GM21367 (cell line): ENCODE results near the gene FER.
"Not testable (repeated sequence)": the region's sequence is repeated elsewhere in the genome, so short reads cannot be mapped to it uniquely, and the experiment has no call there.

Experiments
- ATAC-seq: cut with Tn5 transposase; IDR thresholded peaks from one replicate; pipeline ENCODE4 v1.9.1; 2021; ENCODE audit not compliant: unreplicated experiment

FER gene

DNA sequence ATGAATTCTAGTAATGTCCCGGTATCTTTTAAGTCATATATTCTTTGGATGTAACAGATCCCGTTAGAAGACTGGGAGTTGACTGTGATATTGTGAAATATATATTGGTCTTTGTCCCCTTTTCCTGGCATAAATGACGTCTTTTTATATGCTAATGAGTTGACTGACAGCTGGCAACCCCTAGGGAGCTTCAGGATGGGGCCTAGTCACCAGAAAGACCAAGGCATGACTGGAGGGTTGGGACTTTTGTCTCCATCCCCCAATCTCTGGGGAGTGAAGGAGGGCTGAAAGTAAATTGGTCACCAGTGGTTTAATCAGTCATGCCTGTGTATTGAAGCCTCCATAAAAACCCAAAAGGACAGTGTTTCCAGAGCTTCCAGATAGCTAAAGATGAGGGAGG is 420.5 kb downstream of the FER start:
- no peak for ATAC-seq

DNA sequence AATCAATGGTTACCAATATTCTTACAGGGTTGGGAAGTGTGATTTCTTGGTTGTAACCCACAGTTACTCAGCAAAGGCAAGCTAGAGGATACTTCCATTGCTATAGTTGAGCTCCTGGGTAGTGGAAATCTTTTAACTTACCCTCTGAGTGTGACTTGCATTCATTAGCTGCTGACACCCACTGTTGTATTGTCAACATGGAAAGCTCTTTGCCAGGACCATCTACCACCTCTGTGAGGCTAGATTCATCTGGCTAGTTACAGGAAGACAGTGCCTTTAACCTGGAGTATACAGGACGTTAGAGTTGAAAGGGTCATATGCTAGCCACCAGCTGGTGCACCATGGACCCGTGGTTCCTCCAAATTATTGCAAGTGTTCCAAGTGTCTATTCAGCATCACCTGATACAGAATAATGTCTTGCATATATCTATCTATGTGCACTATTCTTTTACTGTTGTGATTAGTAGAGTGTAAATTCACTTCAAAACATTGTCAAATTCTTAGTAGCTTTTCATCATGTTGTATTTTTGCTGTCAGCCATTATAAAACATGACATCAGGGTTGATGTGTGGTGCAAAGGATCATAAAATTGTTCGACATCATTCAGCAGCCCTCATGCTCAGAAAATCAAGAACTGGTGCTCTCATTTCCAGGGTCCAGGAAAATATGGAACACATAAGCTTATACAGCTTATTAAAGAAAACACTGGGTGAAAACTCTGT is 423.1 kb downstream of the FER start:
- ATAC-seq = no peak

DNA sequence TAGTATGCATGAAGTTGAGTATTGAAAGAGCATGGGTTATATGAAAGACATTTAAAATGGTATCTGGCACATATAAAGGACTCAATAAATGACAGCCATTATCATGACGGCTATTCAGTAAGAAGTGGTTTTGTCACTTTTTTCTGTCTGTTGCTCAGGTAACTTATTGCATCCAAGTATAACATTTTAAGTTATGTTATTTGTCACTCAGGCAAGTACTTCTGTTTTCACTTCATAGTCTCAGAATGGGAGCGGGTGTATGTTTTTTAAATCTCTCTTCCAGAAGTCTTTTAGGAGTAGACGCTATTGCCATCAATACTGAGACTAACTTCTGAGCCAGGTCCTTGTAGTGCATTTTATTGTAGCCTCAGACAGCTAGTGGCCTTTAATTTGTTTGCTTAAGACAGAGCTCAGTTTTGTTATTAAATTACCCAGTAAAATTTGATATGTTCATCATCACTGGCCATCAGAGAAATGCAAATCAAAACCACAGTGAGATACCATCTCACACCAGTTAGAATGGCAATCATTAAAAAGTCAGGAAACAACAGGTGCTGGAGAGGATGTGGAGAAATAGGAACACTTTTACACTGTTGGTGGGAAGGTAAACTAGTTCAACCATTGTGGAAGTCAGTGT is 423.9 kb downstream of the FER start:
- not testable (repeated sequence) for ATAC-seq

DNA sequence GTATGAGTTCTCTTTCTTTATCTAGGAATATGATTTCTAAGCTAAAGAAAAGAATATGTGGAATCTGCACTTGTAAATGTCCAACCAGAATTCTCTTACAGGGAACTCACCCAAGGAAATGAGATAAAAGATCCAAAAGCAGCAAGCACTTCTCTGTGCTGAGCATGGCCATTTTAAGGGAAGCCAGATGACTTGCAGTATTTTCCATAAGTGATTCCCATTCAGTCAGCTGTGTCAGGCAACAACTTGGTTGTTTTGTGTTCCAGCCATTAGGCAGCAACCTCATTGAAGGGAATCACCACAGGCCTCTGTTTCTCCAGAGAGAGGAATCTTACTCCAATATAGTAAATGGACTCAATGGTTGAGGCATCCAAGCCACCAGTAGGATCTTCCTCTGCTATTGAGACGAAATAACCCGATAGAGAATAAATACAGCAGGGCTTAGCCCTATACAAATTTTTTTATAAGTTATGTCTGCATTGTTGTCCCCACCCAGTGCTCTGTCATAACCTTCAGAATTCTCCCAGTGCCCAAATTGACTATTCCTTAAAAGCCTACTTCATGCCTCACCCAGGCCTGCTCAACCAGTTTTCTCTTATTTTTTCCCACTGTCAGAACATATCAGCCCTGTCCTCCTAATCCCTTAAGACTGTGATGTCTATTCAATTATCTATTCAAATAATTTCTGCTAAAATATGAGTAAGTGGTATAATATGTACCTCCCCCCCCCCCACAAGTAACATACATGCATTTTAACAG is 425.5 kb downstream of the FER start:
- no peak for ATAC-seq

DNA sequence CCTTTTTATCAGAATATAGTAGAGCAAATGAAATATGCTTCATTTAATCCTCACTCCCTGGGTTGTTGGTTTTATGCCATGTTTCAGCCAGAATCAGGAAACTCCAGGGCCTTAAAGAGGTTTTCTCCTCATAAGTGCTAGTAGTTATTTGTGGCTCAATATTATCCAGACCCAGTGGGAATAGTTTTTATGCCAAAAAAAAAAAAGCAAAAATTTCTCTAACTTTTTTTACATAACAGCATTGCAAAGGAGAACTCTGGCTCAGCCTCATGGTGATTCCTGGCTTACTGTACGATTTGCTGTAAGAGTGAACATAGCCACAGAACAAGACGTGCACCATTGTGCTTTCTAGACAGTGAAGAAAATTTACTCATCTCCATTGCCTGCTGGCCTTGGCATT is 429.5 kb downstream of the FER start:
- no peak for ATAC-seq

DNA sequence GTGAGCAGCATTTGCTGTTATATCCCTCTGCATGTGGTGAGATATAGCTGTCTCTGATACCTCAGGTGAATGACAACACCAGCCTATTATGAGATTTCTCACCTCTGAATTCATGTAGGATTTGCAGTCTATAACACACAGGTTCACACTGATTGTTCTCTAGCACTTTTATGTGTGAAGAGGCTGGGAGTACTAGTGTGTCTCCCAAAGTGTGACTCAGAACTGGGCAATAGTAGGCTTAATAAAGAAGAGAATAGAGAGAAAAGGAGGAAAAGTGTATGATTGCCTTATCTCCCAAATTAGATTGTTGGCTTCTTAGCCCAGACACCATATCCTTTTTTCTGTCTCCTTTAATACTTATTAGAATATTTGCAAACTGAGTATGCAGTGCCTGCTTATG is 430.1 kb downstream of the FER start:
- ATAC-seq = no peak

DNA sequence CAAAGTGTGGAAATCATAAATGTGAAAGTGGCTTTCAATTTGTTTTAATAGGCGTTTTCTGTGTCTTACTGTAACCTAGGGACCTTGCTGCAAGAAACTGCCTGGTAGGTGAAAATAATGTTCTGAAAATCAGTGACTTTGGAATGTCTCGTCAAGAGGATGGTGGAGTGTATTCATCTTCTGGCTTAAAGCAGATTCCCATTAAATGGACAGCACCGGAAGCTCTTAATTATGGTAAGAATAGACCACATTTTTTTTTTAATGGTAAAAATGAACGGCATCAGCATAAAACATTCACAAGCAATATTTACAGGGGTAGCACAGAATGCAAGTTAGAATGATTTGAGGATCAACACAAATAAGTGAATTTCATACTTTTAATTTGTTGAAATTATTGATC is 433.0 kb downstream of the FER start:
- ATAC-seq = no peak

DNA sequence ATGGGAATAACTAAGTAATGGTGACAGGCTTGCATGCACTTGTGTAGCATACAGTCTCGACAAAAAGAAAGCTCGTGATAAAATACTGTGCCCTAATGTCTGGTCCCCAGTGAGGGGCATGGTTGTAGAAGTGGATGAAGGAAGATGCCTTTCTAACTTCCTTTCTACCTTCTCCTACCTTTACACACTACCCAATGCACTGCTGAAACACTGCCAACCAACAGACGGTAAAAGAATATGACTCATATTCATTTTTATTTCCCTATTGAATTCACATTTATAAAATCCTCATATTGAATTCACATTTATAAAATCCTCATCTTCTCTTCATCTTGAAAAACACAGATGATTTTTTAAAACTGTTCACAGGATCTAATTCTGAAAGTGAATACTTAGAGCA is 439.1 kb downstream of the FER start:
- no peak for ATAC-seq

DNA sequence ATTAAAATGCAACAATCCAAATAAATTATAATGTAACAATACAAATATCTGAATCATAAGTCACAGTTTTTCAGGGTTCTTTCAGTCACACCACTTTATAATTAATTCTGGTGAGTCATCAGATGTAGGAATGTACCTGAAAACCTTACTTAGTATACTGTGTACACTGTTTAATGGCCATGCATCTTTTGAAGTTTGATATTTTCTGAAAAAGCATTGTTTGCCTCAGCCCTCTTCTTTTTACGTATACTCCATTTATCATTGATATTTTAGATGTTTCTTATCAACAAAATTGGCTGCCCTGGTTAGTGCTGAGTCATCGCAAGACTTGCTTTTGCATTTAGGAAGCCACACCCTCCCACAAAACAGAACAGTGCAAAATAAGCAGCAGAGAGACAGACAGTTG is 443.5 kb downstream of the FER start:
- no peak for ATAC-seq

DNA sequence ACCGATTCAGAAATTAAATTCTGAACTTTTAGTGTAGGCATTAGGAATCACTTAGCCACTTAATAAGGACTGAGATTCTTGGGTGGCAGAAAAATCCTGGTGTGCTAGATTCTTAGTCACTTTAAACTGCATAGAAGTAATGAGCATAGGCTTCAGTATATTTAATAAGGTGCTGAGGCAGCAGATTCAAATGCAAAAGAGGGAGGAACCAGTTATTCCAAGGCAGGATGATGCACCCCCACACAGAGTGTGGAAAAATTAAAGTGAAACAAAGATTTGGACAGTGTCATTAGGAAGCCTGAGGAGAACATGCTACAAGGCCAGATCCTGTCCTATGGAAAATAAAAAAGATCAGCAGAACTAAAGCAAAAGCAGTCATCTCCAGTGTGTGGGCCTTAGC is 444.3 kb downstream of the FER start:
- no peak for ATAC-seq

DNA sequence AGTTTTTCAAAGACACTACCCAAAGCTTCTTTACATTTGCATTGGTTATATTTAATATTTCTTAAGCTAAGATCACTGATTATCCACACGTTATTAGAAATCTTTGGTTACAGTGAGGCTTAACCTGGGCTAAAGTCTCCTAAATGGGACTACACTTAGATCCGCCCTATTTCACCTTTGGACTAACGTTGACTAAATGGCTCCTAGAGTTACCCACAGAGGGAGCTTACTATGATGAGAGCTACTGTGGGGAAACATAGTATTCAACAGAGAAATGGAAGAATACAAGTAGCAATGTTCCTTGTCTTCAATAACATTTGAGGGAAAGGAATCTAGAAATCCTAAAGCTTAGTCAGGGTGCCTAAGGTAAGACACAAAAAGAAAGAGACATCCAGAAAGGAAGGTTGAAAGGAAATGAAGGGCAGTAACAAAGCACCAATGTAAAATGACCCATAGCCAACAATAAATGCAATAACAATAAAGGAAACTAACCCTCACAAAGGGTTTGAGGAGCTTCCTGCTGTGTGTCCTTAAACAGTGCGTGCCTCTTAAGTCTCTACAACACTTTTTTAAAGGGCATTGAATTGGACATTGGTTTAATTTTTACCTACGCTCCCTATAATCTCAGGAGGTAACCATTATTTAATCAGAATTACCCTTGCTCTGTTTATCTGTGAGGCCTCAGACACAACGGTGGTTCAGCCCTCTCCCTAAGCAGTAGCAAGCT is 445.0 kb downstream of the FER start:
- no peak for ATAC-seq

DNA sequence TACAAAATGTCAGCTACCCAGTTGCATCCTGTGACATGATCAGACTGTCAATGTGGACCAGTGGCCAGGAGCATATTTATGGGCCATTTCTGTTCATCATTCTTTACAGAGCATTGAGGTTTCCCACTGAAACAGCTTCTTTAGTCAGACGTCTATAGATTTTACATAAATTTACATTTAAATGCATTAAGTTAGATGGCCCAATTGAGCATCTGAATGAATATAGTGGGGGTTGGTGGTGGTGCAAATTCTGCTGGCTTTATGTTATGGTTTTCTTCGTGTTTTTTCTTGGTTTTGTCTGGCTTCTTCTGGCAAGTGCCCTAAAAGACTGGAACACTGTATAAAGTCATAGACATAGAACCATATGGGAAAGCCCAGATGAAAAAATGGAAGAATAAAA is 448.0 kb downstream of the FER start:
- ATAC-seq = no peak

DNA sequence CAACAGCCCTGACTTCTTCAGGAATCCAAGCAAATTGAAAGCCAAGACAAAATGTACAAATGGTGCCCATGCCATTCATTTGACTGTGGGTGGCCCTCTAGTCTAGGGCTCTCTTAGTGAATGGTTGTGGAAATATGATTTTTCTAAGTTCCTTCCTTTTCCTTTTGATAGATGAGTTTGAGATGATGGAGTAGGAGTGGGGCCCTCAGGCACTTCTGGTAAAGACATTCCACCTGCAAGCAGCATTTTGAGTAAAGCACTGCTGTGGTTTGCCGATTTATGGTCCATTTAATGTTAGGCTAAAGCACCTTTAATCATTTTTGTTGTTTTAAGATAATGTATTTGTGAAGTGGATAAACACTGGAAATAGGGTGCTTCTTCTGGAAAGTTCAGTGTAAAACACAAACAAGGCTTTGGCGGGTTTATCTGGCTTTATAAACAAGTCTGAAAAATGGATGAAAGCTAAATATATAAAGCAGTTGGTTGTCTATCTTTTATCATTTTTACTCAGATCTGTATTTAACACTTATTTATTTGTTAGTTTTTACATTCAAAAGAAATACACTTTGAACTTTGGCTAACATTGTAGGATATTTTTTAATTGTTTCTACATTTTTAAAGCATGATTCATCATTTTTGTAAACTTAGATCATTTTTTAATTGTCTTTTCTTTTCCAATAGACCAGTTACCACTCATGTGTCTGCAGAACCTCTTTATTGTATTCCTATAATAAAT is 448.6 kb downstream of the FER start:
- ATAC-seq = no peak

DNA sequence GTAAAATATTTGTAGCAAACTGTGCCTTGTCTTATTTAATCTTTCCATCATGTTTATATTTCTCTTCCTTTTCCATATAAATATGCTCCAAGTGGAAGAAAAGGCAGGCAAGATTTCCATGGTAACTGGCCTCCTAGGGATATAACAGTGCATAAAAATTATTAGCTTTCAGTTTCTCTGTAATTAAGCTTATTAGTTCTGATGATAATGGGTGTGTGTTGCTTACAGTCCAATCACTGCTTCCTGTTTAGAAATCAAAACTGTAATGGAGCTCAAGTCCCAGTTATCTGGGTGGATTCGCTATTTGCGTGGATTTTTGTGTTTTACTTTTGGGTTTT is 449.1 kb downstream of the FER start:
- no peak for ATAC-seq

DNA sequence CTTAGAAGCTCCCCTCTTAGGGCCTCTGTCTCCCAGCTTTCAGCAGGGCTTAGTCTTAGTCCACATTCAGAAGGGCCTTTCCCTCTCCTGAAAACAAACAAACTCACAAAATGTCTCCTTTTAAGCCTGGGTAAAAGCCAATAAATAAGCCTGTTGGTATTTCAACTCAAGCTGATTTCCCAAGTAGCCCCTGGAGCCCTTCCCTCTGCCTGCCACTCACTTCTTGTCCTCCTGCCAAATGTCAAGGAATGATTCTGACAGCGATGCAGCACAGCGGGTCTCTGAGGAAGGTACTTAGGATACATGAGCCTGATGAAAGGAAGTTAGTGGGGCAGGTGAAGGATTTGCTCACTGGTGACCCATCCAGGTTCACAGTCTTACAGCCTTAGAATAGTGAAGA is 451.6 kb downstream of the FER start:
- ATAC-seq = no peak

DNA sequence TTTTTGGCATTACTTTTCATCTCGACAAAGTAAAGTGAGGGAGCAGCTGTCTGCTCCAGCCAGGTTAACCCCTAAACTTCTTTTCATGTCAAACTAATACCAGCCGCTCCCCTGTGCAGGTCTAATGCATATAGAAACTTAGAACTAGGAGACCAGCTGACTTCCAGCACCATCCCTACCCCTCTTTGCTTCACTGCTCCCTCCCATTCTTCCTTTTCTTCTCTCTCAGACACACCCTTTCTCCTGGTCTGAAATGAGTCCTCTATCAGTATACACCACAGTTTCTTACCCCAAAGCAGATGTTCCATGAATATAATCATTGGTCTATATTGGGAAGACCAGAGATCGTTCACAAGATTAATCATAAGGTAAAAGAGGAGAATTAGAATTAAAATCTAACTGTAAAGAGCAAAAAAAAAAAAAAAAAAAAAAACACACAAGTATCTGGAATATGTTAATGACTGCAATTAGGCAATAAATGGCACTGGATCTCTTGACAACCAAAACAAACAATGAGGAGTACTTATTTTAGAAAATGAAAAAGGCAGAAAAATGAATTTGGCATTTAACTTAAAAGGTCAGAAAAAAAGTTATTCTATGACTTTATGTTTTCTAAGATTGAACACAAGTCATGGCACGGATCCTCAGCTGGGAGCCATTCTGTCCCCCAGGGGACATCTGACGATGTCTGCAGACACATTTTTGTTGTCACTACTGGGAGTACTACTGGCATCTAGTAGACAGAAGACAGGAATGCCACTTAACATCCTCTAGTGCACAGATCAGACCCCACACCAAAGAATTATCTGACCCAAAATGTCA is 452.3 kb downstream of the FER start:
- ATAC-seq = no peak

DNA sequence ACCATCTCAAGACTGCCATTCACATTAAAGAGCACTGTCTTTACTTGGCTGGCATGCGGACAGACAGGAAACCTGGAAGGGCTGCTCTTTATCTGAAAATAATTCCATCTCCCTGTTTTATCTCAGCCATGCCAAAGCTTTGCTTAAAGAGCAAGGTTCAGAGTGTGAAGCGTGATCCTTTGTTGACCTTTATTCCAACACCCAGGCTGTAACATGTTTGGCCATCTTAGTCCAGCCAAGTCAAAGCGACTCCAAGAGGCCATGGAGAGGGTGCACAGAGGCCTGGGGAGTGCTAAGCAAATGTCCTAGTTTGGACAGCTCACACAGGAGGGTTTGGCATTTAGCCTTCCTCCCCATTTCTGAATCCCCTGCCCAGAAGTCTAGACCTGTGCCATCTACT is 467.3 kb downstream of the FER start:
- ATAC-seq = no peak

DNA sequence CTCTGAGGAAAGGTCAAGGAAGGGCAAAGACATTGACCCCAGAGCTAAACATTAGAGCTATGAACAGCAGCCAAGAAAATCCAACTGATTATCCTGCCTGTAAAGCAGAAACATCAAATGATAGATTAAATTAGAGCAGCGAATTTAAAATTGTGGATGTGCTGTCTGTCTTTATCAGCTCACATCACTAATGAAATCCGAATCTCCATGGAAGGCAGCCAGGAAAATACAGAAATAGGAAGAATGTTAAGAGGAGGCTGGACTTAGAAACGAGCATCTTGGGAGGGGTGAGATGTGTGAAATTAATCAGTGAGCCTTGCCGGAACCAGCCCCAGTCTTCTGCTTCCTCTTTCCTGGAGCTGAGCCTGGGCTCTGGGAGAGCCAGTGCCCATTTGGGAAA is 471.1 kb downstream of the FER start:
- ATAC-seq = no peak

DNA sequence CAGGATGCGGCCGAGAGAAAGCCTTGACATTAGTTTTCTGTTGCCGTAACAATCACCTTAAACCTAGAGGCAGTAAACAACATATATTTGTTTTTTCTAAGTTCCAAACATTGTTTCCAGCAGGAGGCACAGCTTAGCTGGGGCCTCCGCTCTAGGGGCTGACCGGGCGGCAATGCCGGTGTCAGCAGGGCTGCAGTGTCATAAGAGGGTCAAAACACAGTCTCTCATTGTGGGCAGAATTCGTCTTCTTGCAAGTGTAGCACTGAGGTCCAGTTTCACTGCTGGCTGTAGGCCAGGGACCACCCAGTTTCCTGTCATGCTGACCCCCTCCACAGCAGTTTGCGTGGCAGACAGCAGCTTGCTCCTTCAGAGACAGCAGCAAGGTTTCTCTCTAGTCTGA is 475.8 kb downstream of the FER start:
- ATAC-seq = no peak

DNA sequence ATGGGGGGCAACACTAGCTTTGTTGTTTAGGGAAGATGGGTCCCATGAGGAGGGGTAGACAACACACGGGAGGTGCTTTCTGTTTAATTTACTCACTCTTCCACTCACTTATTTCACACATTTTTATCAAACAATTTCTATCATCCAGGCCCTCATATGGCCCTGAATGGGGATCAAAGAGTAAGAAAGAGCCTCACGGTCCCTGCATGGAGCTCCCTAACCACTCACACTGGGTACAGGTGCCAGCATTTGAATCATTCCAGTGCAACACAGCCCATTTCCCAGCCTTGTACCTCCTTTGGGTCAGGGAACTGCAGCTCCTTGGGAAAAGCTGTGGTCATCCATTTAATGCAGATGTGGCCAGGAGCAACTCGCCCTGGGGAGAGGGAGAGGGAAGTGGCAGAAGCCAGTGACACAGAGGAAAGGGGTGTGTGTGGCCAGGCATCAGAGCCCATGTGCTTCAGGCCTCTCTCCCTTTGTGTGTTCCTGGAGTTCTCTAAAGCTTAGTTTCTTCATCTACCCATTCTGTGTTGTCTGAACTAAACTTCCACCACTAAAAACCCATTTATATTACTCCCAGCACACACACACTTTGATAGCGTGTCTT is 476.7 kb downstream of the FER start:
- ATAC-seq = no peak
